ENCODE data around the gene DSG1. TPM values are rescaled to one million over a fixed set of nuclear protein-coding genes. Genes with fewer than 3 reads are reported as not detected.

Gene DSG1
- polyA plus RNA-seq, 1 donor from 2014 or later: not detected

DNA sequence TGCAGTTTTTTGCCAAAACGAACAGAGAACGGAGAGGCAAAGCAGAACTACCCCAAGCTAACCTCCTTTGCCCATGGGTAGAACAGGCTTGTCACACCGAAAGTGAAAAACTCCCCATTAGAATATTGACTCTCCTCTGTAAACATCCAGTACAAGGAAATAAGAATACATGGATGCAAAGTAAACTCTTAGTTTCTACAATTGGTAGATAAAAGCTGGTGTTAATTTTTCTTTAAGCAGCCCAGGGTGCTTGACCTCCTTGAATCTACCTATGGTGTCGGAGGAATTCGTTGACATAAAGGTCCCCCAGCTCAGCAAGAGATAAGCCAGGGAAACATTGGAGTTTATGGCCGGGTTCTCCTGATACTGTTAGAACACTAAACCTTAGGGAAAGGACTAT, 48.4 kb upstream of the DSG1 start:
- Histone ChIP-seq H3K4me2 (ENCODE audit: low read length) (no peak overlapping the region), H3K9ac (ENCODE audit: low read length) (no peak overlapping the region), H3F3A (ENCODE audit: insufficient read depth, low read length, poor library complexity, severe bottlenecking) (no peaks in the 10 kb centered on the region), H3K9me2 (ENCODE audit: insufficient read depth, low read length) (no peaks in the 10 kb centered on the region), H2AFZ (ENCODE audit: low read depth, low read length) (no peak overlapping the region), H3K79me2 (replicated peaks; ENCODE audit: insufficient read depth, low read length) (no peaks in the 10 kb centered on the region), H3K9me3 (ENCODE audit: low read length) (no peaks in the 10 kb centered on the region), H3K27ac (ENCODE audit: low read length) (no peak overlapping the region), H4K20me1 (ENCODE audit: insufficient read depth) (no peaks in the 10 kb centered on the region), H3K4me3 (ENCODE audit: low read length) (no peak overlapping the region), H3K36me3 (ENCODE audit: insufficient read depth, low read length) (no peaks in the 10 kb centered on the region), H3K27me3 (ENCODE audit: insufficient read depth, low read depth, low read length) (no peaks in the 10 kb centered on the region)
- TF ChIP-seq SMC3 (conservative IDR thresholded peaks at IDR 0.05; ENCODE audit: poor library complexity): no peak
- TF ChIP-seq, protein P1, sequence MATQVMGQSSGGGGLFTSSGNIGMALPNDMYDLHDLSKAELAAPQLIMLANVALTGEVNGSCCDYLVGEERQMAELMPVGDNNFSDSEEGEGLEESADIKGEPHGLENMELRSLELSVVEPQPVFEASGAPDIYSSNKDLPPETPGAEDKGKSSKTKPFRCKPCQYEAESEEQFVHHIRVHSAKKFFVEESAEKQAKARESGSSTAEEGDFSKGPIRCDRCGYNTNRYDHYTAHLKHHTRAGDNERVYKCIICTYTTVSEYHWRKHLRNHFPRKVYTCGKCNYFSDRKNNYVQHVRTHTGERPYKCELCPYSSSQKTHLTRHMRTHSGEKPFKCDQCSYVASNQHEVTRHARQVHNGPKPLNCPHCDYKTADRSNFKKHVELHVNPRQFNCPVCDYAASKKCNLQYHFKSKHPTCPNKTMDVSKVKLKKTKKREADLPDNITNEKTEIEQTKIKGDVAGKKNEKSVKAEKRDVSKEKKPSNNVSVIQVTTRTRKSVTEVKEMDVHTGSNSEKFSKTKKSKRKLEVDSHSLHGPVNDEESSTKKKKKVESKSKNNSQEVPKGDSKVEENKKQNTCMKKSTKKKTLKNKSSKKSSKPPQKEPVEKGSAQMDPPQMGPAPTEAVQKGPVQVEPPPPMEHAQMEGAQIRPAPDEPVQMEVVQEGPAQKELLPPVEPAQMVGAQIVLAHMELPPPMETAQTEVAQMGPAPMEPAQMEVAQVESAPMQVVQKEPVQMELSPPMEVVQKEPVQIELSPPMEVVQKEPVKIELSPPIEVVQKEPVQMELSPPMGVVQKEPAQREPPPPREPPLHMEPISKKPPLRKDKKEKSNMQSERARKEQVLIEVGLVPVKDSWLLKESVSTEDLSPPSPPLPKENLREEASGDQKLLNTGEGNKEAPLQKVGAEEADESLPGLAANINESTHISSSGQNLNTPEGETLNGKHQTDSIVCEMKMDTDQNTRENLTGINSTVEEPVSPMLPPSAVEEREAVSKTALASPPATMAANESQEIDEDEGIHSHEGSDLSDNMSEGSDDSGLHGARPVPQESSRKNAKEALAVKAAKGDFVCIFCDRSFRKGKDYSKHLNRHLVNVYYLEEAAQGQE (IDR thresholded peaks at IDR 0.05; ENCODE audit: borderline replicate concordance): no peak
- TF ChIP-seq, protein P2, sequence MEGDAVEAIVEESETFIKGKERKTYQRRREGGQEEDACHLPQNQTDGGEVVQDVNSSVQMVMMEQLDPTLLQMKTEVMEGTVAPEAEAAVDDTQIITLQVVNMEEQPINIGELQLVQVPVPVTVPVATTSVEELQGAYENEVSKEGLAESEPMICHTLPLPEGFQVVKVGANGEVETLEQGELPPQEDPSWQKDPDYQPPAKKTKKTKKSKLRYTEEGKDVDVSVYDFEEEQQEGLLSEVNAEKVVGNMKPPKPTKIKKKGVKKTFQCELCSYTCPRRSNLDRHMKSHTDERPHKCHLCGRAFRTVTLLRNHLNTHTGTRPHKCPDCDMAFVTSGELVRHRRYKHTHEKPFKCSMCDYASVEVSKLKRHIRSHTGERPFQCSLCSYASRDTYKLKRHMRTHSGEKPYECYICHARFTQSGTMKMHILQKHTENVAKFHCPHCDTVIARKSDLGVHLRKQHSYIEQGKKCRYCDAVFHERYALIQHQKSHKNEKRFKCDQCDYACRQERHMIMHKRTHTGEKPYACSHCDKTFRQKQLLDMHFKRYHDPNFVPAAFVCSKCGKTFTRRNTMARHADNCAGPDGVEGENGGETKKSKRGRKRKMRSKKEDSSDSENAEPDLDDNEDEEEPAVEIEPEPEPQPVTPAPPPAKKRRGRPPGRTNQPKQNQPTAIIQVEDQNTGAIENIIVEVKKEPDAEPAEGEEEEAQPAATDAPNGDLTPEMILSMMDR (IDR thresholded peaks at IDR 0.05; ENCODE audit: poor library complexity, severe bottlenecking): no peak
- TF ChIP-seq TAF1 (IDR thresholded peaks at IDR 0.05; ENCODE audit: low read depth): no peak
- TF ChIP-seq EP300 (conservative IDR thresholded peaks at IDR 0.05; ENCODE audit: poor library complexity, severe bottlenecking): no peak
- TF ChIP-seq RAD21 (conservative IDR thresholded peaks at IDR 0.05): no peak
- no peak for TF ChIP-seq EZH2 (IDR thresholded peaks at IDR 0.05; ENCODE audit: borderline replicate concordance, insufficient read depth, low read length, poor library complexity, severe bottlenecking)
- TF ChIP-seq MXI1 (conservative IDR thresholded peaks at IDR 0.05; ENCODE audit: poor library complexity, severe bottlenecking): no peak
- no peak for TF ChIP-seq POLR2AphosphoS5 (IDR thresholded peaks at IDR 0.05)

DNA sequence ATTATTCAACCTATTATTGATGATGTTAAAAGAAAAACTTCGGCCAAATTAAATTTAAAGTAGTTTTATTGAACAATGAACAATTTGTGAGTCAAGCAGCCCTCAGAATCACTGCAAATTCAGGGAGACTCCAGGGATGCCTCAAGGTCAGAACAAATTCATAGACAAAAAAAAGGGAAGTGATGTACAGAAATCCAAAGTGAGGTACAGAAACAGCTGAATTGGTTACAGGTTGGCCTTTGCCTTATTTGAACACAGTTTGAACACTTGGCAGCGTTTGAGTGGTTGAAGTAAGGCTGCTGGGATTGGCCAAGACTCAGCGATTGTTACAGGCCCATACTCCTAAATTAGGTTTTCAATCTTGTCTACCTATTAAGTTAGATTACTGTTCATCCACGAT, 47.4 kb upstream of the DSG1 start:
- H3K4me3 ChIP-seq (ENCODE audit: low read length): no peak overlapping the region
- H3K27me3 ChIP-seq (ENCODE audit: insufficient read depth, low read depth, low read length): no peaks in the 10 kb centered on the region
- no peak overlapping the region for H3K9ac ChIP-seq (ENCODE audit: low read length)
- H4K20me1 ChIP-seq (ENCODE audit: insufficient read depth): no peaks in the 10 kb centered on the region
- no peaks in the 10 kb centered on the region for H3K36me3 ChIP-seq (ENCODE audit: insufficient read depth, low read length)
- no peak overlapping the region for H3K27ac ChIP-seq (ENCODE audit: low read length)
- no peak overlapping the region for H2AFZ ChIP-seq (ENCODE audit: low read depth, low read length)
- H3K9me2 ChIP-seq (ENCODE audit: insufficient read depth, low read length): no peaks in the 10 kb centered on the region
- H3K4me2 ChIP-seq (ENCODE audit: low read length): no peak overlapping the region
- H3K9me3 ChIP-seq (ENCODE audit: low read length): no peaks in the 10 kb centered on the region
- TF ChIP-seq SMC3 (conservative IDR thresholded peaks at IDR 0.05; ENCODE audit: poor library complexity): no peak
- TF ChIP-seq RAD21 (conservative IDR thresholded peaks at IDR 0.05): no peak
- no peak for TF ChIP-seq EP300 (conservative IDR thresholded peaks at IDR 0.05; ENCODE audit: poor library complexity, severe bottlenecking)
- TF ChIP-seq, protein P1 (IDR thresholded peaks at IDR 0.05; ENCODE audit: borderline replicate concordance): no peak
- no peak for TF ChIP-seq MXI1 (conservative IDR thresholded peaks at IDR 0.05; ENCODE audit: poor library complexity, severe bottlenecking)
- TF ChIP-seq EZH2 (IDR thresholded peaks at IDR 0.05; ENCODE audit: borderline replicate concordance, insufficient read depth, low read length, poor library complexity, severe bottlenecking): no peak
- TF ChIP-seq TAF1 (IDR thresholded peaks at IDR 0.05; ENCODE audit: low read depth): no peak
- TF ChIP-seq, protein P2 (IDR thresholded peaks at IDR 0.05; ENCODE audit: poor library complexity, severe bottlenecking): no peak
- TF ChIP-seq POLR2AphosphoS5 (IDR thresholded peaks at IDR 0.05): no peak
- H3K79me2 ChIP-seq (replicated peaks; ENCODE audit: insufficient read depth, low read length): no peaks in the 10 kb centered on the region
- no peaks in the 10 kb centered on the region for H3F3A ChIP-seq (ENCODE audit: insufficient read depth, low read length, poor library complexity, severe bottlenecking)
